Measurements from ENCODE around the gene LPIN1.

LPIN1 gene

DNA sequence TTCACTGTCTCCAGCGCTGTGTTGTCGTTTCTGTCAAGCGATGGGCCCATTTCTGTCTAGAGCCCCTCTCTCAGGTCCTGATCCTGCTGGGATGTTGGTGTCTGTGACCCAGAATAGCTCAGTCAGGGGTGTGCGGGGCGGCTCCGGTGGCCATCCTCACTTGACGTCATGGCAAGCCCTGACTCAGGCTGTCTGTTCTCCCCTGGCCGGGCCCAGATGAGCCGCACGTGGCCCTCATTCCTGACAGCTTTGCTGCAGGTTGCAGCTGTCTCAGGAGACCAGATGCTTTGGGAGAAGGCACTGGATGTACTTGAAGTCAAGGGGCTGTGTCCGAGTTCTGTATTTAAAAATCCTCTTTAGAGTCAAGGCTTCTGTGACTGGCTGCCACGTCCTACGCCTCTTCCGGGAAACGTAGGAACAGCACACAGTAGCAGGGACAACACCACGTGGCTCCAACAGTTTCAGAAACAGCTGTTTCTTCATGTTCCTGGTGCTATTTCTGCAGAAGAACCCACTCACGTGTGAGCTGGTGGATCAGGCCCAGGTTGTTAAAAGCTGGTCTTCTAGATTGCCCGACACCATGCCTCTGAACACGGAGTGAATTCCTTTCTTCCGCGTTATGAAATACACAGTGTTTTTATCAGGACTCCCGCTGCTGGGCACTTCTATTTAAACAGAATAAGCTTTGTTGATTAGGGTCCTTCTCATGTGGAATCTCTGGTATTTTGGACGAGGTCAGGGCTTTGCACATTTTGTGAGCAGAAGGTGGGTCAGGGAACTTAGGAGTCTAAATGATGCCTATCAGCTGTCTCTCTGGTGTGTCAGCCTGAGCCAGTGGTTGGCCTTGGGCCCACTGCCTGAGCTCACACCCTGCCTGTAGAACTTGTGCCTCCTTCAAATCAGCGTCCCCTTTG is 48.2 kb upstream of the LPIN1 start:
- H3K9me3 ChIP-seq (ENCODE audit: insufficient read depth, low read length) = no peaks in the 10 kb centered on the region
- H3K4me2 ChIP-seq (ENCODE audit: low read length) = no peak overlapping the region
- no peak overlapping the region for H3K4me3 ChIP-seq (ENCODE audit: low read length)
- H2AFZ ChIP-seq (ENCODE audit: low read depth, low read length) = no peak overlapping the region
- H3K27me3 ChIP-seq (ENCODE audit: low read depth, low read length) = no peaks in the 10 kb centered on the region
- peaks cover 7% of the 10 kb centered on the region for H3K4me1 ChIP-seq (ENCODE audit: low read length)
- no peak overlapping the region for H3K9ac ChIP-seq (ENCODE audit: low read length)
- no peaks in the 10 kb centered on the region for H4K20me1 ChIP-seq (ENCODE audit: insufficient read depth, low read length)
- H3K27ac ChIP-seq (ENCODE audit: low read length) = no peak overlapping the region
- TF ChIP-seq, protein P1, sequence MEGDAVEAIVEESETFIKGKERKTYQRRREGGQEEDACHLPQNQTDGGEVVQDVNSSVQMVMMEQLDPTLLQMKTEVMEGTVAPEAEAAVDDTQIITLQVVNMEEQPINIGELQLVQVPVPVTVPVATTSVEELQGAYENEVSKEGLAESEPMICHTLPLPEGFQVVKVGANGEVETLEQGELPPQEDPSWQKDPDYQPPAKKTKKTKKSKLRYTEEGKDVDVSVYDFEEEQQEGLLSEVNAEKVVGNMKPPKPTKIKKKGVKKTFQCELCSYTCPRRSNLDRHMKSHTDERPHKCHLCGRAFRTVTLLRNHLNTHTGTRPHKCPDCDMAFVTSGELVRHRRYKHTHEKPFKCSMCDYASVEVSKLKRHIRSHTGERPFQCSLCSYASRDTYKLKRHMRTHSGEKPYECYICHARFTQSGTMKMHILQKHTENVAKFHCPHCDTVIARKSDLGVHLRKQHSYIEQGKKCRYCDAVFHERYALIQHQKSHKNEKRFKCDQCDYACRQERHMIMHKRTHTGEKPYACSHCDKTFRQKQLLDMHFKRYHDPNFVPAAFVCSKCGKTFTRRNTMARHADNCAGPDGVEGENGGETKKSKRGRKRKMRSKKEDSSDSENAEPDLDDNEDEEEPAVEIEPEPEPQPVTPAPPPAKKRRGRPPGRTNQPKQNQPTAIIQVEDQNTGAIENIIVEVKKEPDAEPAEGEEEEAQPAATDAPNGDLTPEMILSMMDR (IDR thresholded peaks at IDR 0.05; ENCODE audit: low read depth, low read length) = no peak
- TF ChIP-seq EZH2phosphoT487 (IDR thresholded peaks at IDR 0.05; ENCODE audit: low read depth) = no peak
- no peaks in the 10 kb centered on the region for H3K36me3 ChIP-seq (replicated peaks; ENCODE audit: low read depth, low read length)
- no peaks in the 10 kb centered on the region for H3K79me2 ChIP-seq (ENCODE audit: low read length)

DNA sequence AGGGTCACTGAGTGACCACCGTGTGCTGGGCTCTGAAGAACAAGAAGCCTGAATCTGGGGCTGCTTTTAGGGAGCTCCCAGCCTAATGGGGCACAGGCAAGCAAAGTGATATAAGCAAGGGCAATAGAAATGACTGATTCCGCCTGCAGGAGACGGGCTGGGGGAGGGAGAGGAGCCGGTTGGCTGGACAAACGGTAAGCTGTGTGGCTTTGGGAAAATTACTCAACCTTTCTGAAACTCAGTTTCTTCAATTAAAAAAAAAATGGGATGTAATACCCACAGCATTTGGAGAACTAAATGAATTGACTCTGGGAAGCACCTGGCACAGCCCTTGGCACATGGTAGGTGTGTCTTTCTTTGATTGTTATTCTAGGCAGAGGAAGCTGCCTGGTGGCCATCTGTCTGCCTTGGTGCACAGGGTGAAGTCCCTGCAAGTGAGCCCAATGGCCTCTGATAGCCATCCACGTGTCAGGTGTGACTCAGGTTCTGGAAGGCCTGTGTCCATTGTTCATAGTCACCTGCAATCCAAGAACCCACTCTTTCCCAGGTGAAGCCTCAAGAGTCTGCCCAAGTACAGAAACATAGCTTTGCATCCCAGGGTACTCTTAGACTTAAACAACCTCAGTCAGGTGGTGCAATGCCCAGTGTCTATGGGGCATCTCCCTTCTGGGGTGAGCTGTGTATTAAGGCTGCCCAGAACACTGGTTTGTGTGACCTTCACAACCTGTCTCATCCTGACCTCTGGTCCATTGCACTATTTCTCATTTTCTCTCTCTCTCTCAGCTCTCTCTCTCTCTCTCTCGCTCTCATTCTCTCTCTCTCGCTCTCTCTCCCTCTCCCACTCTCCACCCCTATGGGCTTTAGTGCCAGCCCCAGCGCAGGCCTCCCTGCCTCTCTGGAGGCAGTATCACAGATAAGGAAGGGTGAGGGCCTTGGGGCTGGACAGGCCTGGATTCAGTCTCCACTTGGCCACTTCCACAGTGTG is 46.5 kb upstream of the LPIN1 start:
- Histone ChIP-seq H2AFZ (ENCODE audit: low read depth, low read length) (no peak overlapping the region), H3K27ac (ENCODE audit: low read length) (no peak overlapping the region), H3K4me2 (ENCODE audit: low read length) (no peak overlapping the region), H4K20me1 (ENCODE audit: insufficient read depth, low read length) (no peaks in the 10 kb centered on the region), H3K79me2 (ENCODE audit: low read length) (no peaks in the 10 kb centered on the region), H3K4me3 (ENCODE audit: low read length) (no peak overlapping the region), H3K9me3 (ENCODE audit: insufficient read depth, low read length) (no peaks in the 10 kb centered on the region), H3K27me3 (ENCODE audit: low read depth, low read length) (no peaks in the 10 kb centered on the region), H3K36me3 (replicated peaks; ENCODE audit: low read depth, low read length) (no peaks in the 10 kb centered on the region), H3K4me1 (ENCODE audit: low read length) (peaks cover 12% of the 10 kb centered on the region), H3K9ac (ENCODE audit: low read length) (no peak overlapping the region)
- TF ChIP-seq EZH2phosphoT487 (IDR thresholded peaks at IDR 0.05; ENCODE audit: low read depth) = no peak
- TF ChIP-seq, protein P1 (IDR thresholded peaks at IDR 0.05; ENCODE audit: low read depth, low read length) = no peak

DNA sequence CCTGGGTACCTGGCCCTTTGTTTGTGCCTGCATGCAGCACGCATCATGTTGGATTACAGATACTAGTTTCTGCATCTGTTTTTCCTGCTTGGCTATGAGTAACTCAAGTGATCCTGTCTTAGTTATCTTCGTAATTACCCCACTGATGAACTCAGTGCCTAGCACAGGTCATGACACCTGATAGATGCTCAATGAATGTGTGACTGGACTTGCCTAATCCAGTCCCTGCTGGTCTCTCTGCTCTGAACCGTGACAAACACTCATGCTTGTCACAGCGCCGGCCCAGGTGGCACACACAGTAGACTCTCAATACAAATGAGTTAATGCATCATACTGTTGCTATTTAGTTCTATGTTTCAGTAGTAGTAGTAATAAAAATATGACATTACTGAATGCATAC is 45.2 kb upstream of the LPIN1 start:
- Histone ChIP-seq H3K27me3 (ENCODE audit: low read depth, low read length) (no peaks in the 10 kb centered on the region), H3K4me1 (ENCODE audit: low read length) (peaks cover 5% of the 10 kb centered on the region; the same call in 1 of the 2 replicates), H3K9me3 (ENCODE audit: insufficient read depth, low read length) (no peaks in the 10 kb centered on the region), H3K36me3 (replicated peaks; ENCODE audit: low read depth, low read length) (no peaks in the 10 kb centered on the region), H3K9ac (ENCODE audit: low read length) (no peak overlapping the region), H3K4me2 (ENCODE audit: low read length) (no peak overlapping the region), H4K20me1 (ENCODE audit: insufficient read depth, low read length) (no peaks in the 10 kb centered on the region), H3K27ac (ENCODE audit: low read length) (no peak overlapping the region), H3K79me2 (ENCODE audit: low read length) (no peaks in the 10 kb centered on the region), H3K4me3 (ENCODE audit: low read length) (no peak overlapping the region), H2AFZ (ENCODE audit: low read depth, low read length) (no peak overlapping the region)
- TF ChIP-seq, protein P1 (IDR thresholded peaks at IDR 0.05; ENCODE audit: low read depth, low read length) = no peak
- no peak for TF ChIP-seq EZH2phosphoT487 (IDR thresholded peaks at IDR 0.05; ENCODE audit: low read depth)

All from OCI-LY3 (cell line).